NCI-H146 treated with DMSO at 0.1 percent for 48 hours (cell line): Measurements from ENCODE around the gene PDP2.
"Not testable (repeated sequence)": the region's sequence is repeated elsewhere in the genome, so short reads cannot be mapped to it uniquely, and the experiment has no call there.

Experiments used
- DNase-seq: peaks from one replicate; lab custom pipeline; 2025; ENCODE audit not compliant: unreplicated experiment; lab: John Stamatoyannopoulos, UW

PDP2 gene

GRCh38 chr16:66881964-66882508 is 1.7 kb downstream of the PDP2 start:
- no peak for DNase-seq

DNA sequence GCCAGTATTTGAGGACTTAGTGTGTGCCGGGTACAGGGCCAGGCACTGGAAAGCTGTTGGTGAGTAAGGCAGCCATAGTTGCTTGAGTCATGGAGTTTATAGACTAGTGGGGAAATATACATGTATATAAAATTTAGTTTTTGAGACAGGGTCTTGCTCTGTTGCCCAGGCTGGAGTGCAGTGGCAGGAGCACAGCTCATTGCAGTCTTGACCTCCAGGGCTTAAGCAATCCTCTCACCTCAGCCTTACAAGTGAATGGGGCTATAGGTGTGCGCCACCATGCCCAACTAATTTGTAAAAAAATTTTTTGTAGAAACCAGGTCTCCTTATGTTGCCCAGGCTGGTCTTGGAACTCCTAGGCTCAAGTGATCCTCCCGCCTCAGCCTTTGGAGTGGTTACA is 2.4 kb downstream of the PDP2 start:
- no peak for DNase-seq

DNA sequence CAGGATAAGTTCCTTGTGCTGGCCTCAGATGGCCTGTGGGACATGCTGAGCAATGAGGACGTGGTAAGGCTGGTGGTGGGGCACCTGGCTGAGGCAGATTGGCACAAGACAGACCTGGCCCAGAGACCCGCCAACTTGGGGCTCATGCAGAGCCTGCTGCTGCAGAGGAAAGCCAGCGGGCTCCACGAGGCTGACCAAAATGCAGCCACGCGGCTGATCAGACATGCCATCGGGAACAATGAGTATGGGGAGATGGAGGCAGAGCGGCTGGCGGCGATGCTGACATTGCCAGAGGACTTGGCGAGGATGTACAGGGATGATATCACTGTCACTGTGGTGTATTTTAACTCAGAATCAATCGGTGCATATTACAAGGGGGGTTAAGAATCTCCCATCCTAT is 5.2 kb downstream of the PDP2 start:
- no peak for DNase-seq

DNA sequence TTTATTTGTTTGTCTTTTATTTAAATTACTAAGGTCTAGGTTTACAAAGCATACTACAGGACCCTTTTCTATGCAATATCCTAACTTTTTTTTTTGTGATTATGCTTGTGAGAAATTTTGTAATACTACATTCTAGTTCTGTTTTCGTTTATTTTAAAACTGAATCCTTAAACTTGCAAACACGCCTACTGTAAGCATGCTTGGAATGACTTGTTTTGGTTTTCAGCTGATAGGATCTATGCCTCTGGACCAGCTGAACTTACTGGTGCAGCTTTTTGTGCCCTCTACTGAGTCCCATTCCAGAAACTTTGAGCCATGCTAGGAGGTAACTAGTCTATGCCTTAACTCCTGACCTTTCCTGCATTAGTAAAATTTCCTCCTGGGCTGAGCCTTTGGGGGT is 6.0 kb downstream of the PDP2 start:
- DNase-seq, result no peak

- DNase-seq, result no peak
These were observed 6.6 kb downstream of the PDP2 start for GRCh38 chr16:66886914-66887313.

DNA sequence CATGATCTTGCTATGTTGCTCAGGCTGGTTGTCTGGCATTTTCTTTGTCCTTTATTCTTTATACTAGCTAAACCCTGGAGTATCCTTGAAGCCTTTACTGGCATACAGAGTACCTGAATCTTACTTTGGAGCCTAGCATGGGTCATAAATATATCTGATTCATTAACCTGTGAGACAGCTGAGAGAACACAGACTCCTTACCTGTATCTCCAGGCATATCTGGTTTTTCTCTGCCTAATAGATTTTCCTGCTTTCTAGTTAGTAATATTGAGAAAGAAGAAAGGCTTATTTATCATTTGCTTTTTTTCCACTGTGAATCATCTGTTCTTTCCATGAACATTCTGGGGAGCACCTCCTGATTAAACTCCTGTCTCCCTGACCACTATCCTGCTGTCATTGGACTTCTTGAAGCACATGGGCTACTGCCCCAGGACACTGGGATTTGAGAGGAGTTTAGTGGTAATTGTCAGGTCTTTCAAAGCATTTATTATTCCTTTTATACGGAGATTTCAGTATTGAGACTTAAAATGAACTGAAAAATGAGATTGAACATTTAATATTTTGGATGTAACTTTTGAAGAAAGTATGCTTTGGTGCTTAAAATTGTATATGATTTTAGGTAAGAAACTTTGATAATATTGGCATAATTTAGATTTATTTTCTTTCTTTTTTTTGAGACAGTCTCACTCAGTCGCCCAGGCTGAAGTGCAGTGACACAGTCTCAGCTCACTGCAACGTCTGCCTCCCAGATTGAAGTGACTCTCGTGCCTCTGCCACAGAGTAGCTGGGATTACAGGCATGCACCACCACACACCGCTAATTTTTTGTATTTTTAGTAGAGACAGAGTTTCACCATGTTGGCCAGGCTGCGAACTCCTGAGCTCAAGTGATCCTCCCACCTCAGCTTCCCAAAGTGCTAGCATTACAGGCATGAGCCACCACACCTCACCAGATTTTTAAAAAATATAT is 8.6 kb downstream of the PDP2 start:
- no peak for DNase-seq

- no peak for DNase-seq
These were observed 9.3 kb downstream of the PDP2 start for GRCh38 chr16:66889622-66890021.

DNA sequence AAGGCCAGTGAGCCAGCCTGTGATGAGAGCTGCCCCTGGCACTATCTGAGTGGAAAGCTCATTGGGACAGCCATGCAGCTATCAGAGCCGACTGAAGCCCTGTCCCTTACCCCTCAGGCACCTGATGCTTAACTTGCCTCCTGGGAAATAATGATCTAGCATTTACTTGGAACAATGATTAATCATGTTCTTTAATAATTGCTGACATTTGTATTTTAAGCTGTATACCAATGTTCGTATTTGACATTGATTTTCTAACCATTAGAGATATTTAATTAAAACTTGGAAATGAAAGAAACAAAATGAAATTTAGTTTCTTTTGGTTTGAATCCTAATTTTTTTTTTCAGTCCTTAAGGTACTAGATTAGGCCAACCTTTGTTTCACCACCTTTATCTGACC is 10.5 kb downstream of the PDP2 start:
- DNase-seq, result no peak

- no peak for DNase-seq
These were observed 11.0 kb downstream of the PDP2 start for GRCh38 chr16:66891360-66891759.

GRCh38 chr16:66891797-66892196 is 11.5 kb downstream of the PDP2 start:
- no peak for DNase-seq

DNA sequence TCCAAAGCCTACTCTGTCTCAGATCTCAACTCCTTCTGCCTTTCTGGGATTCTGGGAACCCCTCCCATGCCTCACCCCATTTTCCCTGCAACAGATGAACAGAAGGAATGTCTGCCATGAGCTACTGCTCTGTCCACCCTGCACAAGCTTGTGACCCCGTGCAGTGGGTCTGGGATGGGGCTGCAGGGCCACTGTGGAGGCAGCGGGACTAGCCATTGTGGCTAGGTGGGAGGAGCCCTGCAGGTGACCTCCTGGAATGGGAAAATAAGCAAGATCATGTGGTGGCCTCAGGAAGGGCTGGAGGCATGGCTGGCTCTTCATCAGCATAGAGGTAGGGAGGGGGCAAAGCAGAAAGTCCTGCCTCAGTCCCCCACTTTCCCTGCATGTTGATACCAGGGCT is 13.7 kb downstream of the PDP2 start:
- DNase-seq, result no peak

- peak; percentile 2 for DNase-seq
These were observed 14.8 kb downstream of the PDP2 start for GRCh38 chr16:66894948-66895688.

GRCh38 chr16:66895689-66895979 is 15.3 kb downstream of the PDP2 start:
- no peak for DNase-seq

GRCh38 chr16:66895999-66896398 is 15.7 kb downstream of the PDP2 start:
- no peak for DNase-seq

- not testable (repeated sequence) for DNase-seq
These were observed 16.4 kb downstream of the PDP2 start for GRCh38 chr16:66896682-66897081.

GRCh38 chr16:66898207-66898606 is 17.9 kb downstream of the PDP2 start:
- no peak for DNase-seq

GRCh38 chr16:66898933-66899309 is 18.6 kb downstream of the PDP2 start:
- DNase-seq, result no peak

DNA sequence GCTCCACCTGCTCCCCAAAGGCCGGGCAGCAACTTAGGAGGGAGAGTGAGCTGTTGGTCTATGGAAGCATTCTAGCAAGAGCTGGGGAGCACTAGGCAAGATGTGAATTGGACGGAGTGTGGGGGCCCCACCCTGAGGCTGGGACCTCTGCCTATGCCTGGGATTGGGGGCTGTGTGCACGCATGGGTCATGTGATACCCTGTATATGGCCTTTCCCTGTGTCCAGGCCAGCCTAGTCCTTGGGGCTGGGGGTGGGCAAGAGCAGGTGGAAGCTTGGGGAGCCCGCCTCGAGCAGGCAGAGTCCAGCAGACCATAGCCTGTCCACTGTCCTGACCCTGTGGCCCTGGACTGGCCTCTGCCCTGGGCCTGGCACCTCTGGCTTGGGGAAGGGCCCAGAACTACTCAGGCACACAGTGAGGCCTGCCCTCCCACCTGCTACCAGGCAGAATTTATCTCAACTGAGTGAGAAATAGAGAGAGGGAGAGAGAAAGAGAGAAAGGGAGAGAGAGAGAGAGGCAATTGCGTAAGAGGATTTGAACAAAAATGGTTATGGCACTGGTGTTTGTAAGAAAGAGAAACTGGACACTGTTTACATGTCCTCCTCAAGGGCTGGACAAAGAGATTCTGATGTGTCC is 19.1 kb downstream of the PDP2 start:
- no peak for DNase-seq

DNA sequence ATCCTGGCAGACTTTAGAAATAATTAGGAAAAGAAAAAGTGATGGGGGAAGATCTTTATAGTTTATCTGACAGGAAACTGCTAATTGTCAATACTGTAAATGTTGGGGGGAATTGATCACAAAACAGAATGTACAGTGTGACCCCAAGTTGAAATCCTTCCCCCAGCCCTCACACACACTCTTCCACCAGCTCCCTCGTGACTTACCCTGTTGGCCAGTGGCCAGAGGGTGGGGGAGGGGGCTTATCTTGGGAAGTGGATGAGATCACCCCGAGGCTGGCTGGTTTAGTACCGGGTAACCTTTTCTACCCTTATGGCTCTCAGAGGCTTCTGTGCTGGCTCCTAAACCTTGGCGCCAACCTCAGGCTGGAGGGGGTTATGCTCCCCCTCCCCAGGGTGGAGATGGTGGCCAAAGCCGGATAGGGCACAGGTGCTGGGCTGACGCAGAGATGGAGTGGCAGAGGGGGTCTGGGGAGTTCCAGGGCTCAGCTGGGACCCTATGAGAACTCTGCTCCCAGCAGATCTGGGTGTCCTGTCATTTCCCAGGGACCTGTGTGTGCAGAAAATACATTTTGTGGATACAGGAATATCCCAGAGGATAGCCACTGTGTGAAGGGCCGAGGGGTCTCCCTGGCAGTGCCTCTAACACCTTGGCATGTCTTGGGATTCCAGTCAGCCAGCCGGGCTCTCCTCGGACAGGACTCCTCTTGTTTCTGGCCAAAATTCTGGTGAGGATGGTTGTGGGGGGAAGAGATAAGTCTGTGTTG is 19.8 kb downstream of the PDP2 start:
- DNase-seq, result no peak

- DNase-seq, result no peak
These were observed 20.6 kb downstream of the PDP2 start for GRCh38 chr16:66900721-66901441.
